ENCODE data around the gene OCRL.

Gene OCRL

GRCh38 chrX:129585691-129586090 lies 45.6 kb downstream of the OCRL start:
- no peak for DNase-seq (ENCODE audit: low read depth)

GRCh38 chrX:129586446-129586845 lies 46.4 kb downstream of the OCRL start:
- DNase-seq (ENCODE audit: low read depth): no peak

- no peak for DNase-seq (ENCODE audit: low read depth)
Observed at GRCh38 chrX:129590596-129590995, 50.5 kb downstream of the OCRL start.

- peak; percentile 53 for DNase-seq (ENCODE audit: low read depth)
Observed at GRCh38 chrX:129593137-129593536, 53.1 kb downstream of the OCRL start.

GRCh38 chrX:129594781-129595180 lies 54.7 kb downstream of the OCRL start:
- no peak for DNase-seq (ENCODE audit: low read depth)

- no peak for DNase-seq (ENCODE audit: low read depth)
Observed at GRCh38 chrX:129596077-129596476, 56.0 kb downstream of the OCRL start.

- no peak for DNase-seq (ENCODE audit: low read depth)
Observed at GRCh38 chrX:129597905-129598304, 57.8 kb downstream of the OCRL start.

GRCh38 chrX:129599499-129599898 lies 59.4 kb downstream of the OCRL start:
- no peak for DNase-seq (ENCODE audit: low read depth)

GRCh38 chrX:129599996-129600395 lies 59.9 kb downstream of the OCRL start:
- DNase-seq (ENCODE audit: low read depth): no peak

- DNase-seq (ENCODE audit: low read depth): no peak
Observed at GRCh38 chrX:129600981-129601424, 60.9 kb downstream of the OCRL start.

GRCh38 chrX:129606918-129607317 lies 66.9 kb downstream of the OCRL start:
- no peak for DNase-seq (ENCODE audit: low read depth)

- DNase-seq (ENCODE audit: low read depth): no peak
Observed at GRCh38 chrX:129608496-129608895, 68.4 kb downstream of the OCRL start.

GRCh38 chrX:129609395-129609794 lies 69.3 kb downstream of the OCRL start:
- no peak for DNase-seq (ENCODE audit: low read depth)

- DNase-seq (ENCODE audit: low read depth): no peak
Observed at GRCh38 chrX:129612396-129612795, 72.3 kb downstream of the OCRL start.

GRCh38 chrX:129613596-129613995 lies 73.5 kb downstream of the OCRL start:
- no peak for DNase-seq (ENCODE audit: low read depth)

GRCh38 chrX:129614481-129615255 lies 74.6 kb downstream of the OCRL start:
- DNase-seq (ENCODE audit: low read depth): no peak

GRCh38 chrX:129617420-129617819 lies 77.4 kb downstream of the OCRL start:
- no peak for DNase-seq (ENCODE audit: low read depth)

GRCh38 chrX:129618997-129619396 lies 78.9 kb downstream of the OCRL start:
- DNase-seq (ENCODE audit: low read depth): no peak

GRCh38 chrX:129622757-129623301 lies 82.8 kb downstream of the OCRL start:
- no peak for DNase-seq (ENCODE audit: low read depth)

- no peak for DNase-seq (ENCODE audit: low read depth)
Observed at GRCh38 chrX:129626026-129626425, 86.0 kb downstream of the OCRL start.

- no peak for DNase-seq (ENCODE audit: low read depth)
Observed at GRCh38 chrX:129629837-129630236, 89.8 kb downstream of the OCRL start.

- DNase-seq (ENCODE audit: low read depth): no peak
Observed at GRCh38 chrX:129631849-129632248, 91.8 kb downstream of the OCRL start.

GRCh38 chrX:129632443-129632842 lies 92.4 kb downstream of the OCRL start:
- no peak for DNase-seq (ENCODE audit: low read depth)

GRCh38 chrX:129634541-129634940 lies 94.5 kb downstream of the OCRL start:
- no peak for DNase-seq (ENCODE audit: low read depth)

All from GM04504 (cell line).